Kidney capillary endothelial cell (primary cell): Measurements from ENCODE around the gene ZNF497.
A peak's percentile ranks its signal among the peaks of the same experiment; 100 is the strongest.
"Not testable (repeated sequence)": the region's sequence is repeated elsewhere in the genome, so short reads cannot be mapped to it uniquely, and the experiment has no call there.

Experiments used
- DNase-seq: peaks from one replicate; pipeline ENCODE4 v3.0.0-alpha.2; 2018; ENCODE audit warnings: low spot score

Gene ZNF497

GRCh38 chr19:58346961-58347929 is 15.3 kb downstream of the ZNF497 start:
- DNase-seq = no peak

- DNase-seq = no peak
Observed at GRCh38 chr19:58345558-58345957, 17.0 kb downstream of the ZNF497 start.

- no peak for DNase-seq
Observed at GRCh38 chr19:58338825-58339558, 23.6 kb downstream of the ZNF497 start.

GRCh38 chr19:58338336-58338735 is 24.2 kb downstream of the ZNF497 start:
- DNase-seq = no peak

GRCh38 chr19:58336820-58337219 is 25.7 kb downstream of the ZNF497 start:
- no peak for DNase-seq

GRCh38 chr19:58336216-58336615 is 26.3 kb downstream of the ZNF497 start:
- no peak for DNase-seq

GRCh38 chr19:58335630-58336029 is 26.9 kb downstream of the ZNF497 start:
- DNase-seq = no peak

GRCh38 chr19:58334691-58335249 is 27.8 kb downstream of the ZNF497 start:
- no peak for DNase-seq

- DNase-seq = no peak
Observed at GRCh38 chr19:58332697-58333096, 29.9 kb downstream of the ZNF497 start.

- DNase-seq = peak; percentile 36
Observed at GRCh38 chr19:58330458-58330857, 32.1 kb downstream of the ZNF497 start.

- no peak for DNase-seq
Observed at GRCh38 chr19:58328999-58329398, 33.6 kb downstream of the ZNF497 start.

- DNase-seq = peak; percentile 94
Observed at GRCh38 chr19:58326914-58327726, 35.4 kb downstream of the ZNF497 start, which contains the start of gene ZSCAN22. ZSCAN22 (plus strand) TSS chr19:58326994; CDS start chr19:58334803, 7,809 bp downstream.

GRCh38 chr19:58326501-58326913 is 36.0 kb downstream of the ZNF497 start:
- DNase-seq = no peak

GRCh38 chr19:58325311-58326022 is 37.1 kb downstream of the ZNF497 start:
- DNase-seq = no peak

- DNase-seq = no peak
Observed at GRCh38 chr19:58319241-58319640, 43.3 kb downstream of the ZNF497 start.

GRCh38 chr19:58318297-58318696 is 44.3 kb downstream of the ZNF497 start:
- no peak for DNase-seq

GRCh38 chr19:58317476-58318072 is 45.0 kb downstream of the ZNF497 start:
- DNase-seq = peak; percentile 18

- DNase-seq = no peak
Observed at GRCh38 chr19:58315580-58315979, 47.0 kb downstream of the ZNF497 start.

- DNase-seq = no peak
Observed at GRCh38 chr19:58311345-58311865, 51.1 kb downstream of the ZNF497 start.

- DNase-seq = not testable (repeated sequence)
Observed at GRCh38 chr19:58310685-58311084, 51.9 kb downstream of the ZNF497 start.
